H1 (cell line): ENCODE measurements around the gene HDAC9. TPM values are rescaled to one million over a fixed set of nuclear protein-coding genes. Genes with fewer than 3 reads are reported as not detected.

Experiments used
- CTCF ChIA-PET: fragments of 300-600 bp; sonication (Branson Sonifier 250); formaldehyde crosslinking; loops from one replicate; lab custom pipeline; 2021; ENCODE audit not compliant: partially characterized antibody; lab: Charles Lee
- POLR2A ChIA-PET: fragments of 300-600 bp; sonication (Branson Sonifier 250); formaldehyde crosslinking; loops from one replicate; lab custom pipeline; 2021; ENCODE audit warnings: inconsistent platforms; ENCODE audit not compliant: partially characterized antibody; lab: Charles Lee
- DNase-seq, 2 experiments: peaks; one replicate each; pipeline versions ENCODE4 v3.0.0 to v3.0.0-alpha.2; 2010 to 2022; ENCODE audit warnings: low spot score in 2 of 2, low read depth in 1 of 2, mixed read lengths in 1 of 2
- FAIRE-seq: peaks from 2 replicates; lab custom pipeline; 2011; peaks lifted over from hg19 to GRCh38; lab: Jason Lieb, UNC
- H2AFZ ChIP-seq: 2 replicates; pipeline ENCODE4 v1.8.1; 2012; ENCODE audit warnings: low read length, inconsistent platforms
- H2AK5ac ChIP-seq: 2 replicates; pipeline ENCODE4 v1.6.1; 2013; ENCODE audit warnings: low read depth, low read length
- H2BK120ac ChIP-seq: replicated peaks from 2 replicates; pipeline ENCODE3; 2013; ENCODE audit warnings: low read depth, low read length, inconsistent platforms
- H2BK12ac ChIP-seq: 2 replicates; pipeline ENCODE4 v1.6.1; 2013; ENCODE audit warnings: low read depth, low read length
- H2BK15ac ChIP-seq: 2 replicates; pipeline ENCODE4 v1.6.1; 2013; ENCODE audit warnings: low read length
- H2BK20ac ChIP-seq: 2 replicates; pipeline ENCODE4 v1.6.1; 2013; ENCODE audit warnings: low read length
- H2BK5ac ChIP-seq: 2 replicates; pipeline ENCODE4 v1.6.1; 2013; ENCODE audit warnings: low read depth, low read length
- H3K14ac ChIP-seq: 2 replicates; pipeline ENCODE4 v1.6.1; 2013; ENCODE audit warnings: inconsistent platforms; ENCODE audit not compliant: insufficient read length
- H3K18ac ChIP-seq: 2 replicates; pipeline ENCODE4 v1.6.1; 2013; ENCODE audit warnings: low read length; ENCODE audit errors: extremely low read depth
- H3K23ac ChIP-seq: 2 replicates; pipeline ENCODE4 v1.6.1; 2013; ENCODE audit warnings: inconsistent platforms; ENCODE audit not compliant: insufficient read length
- H3K23me2 ChIP-seq: 2 replicates; pipeline ENCODE4 v1.6.1; 2013; ENCODE audit warnings: low read depth, low read length
- H3K27ac ChIP-seq: 2 replicates; pipeline ENCODE4 v1.6.1; 2011; ENCODE audit warnings: low read depth, low read length, inconsistent platforms
- H3K27me3 ChIP-seq, 4 experiments: replicated peaks in 1 of 4; 1 replicate in 1 of 4; 2 replicates in 3 of 4; pipeline versions ENCODE4 v1.6.1 to v1.8.1; 2011 to 2013; ENCODE audit warnings: low read length in 3 of 4, mild to moderate bottlenecking in 3 of 4, inconsistent platforms in 2 of 4, mixed read lengths in 2 of 4, moderate library complexity in 1 of 4; ENCODE audit not compliant: control insufficient read depth in 3 of 4, insufficient read depth in 3 of 4; ENCODE audit errors: extremely low read depth in 1 of 4
- H3K36me3 ChIP-seq, 4 experiments: 2 replicates each; pipeline versions ENCODE4 v1.6.1 to v1.8.1; 2011 to 2013; ENCODE audit warnings: mild to moderate bottlenecking in 4 of 4, low read length in 3 of 4, moderate library complexity in 2 of 4, control low read depth in 1 of 4, inconsistent platforms in 1 of 4; ENCODE audit not compliant: insufficient read depth in 4 of 4, control insufficient read depth in 2 of 4
- H3K4ac ChIP-seq: replicated peaks from 2 replicates; pipeline ENCODE3; 2013; ENCODE audit warnings: low read length, low read depth, mixed read lengths, inconsistent platforms; ENCODE audit not compliant: insufficient read length
- H3K4me1 ChIP-seq, 4 experiments: replicated peaks in 1 of 4; 1 replicate in 1 of 4; 2 replicates in 3 of 4; pipeline versions ENCODE4 v1.6.1 to v1.8.1; 2011 to 2013; ENCODE audit warnings: low read length in 3 of 4, inconsistent platforms in 2 of 4, mixed read lengths in 1 of 4; ENCODE audit not compliant: insufficient read depth in 4 of 4, control insufficient read depth in 3 of 4
- H3K4me2 ChIP-seq, 2 experiments: 2 replicates each; pipeline versions ENCODE4 v1.6.1 to v1.8.1; 2011 to 2013; ENCODE audit warnings: low read depth in 2 of 2, low read length in 2 of 2, control low read depth in 1 of 2, inconsistent platforms in 1 of 2, mild to moderate bottlenecking in 1 of 2; ENCODE audit not compliant: insufficient read depth in 1 of 2
- H3K4me3 ChIP-seq, 4 experiments: fragments of 200-600, 300-600 bp in 1 of 4; sonication (generic), shearing (Covaris generic), sonication (Bioruptor Twin) in 1 of 4; 2 replicates each; pipeline versions ENCODE4 v1.5.1 to v1.8.1; 2011 to 2016; ENCODE audit warnings: low read length in 4 of 4, low read depth in 3 of 4, control low read depth in 2 of 4, inconsistent platforms in 2 of 4, mild to moderate bottlenecking in 2 of 4, mixed read lengths in 1 of 4, moderate library complexity in 1 of 4; ENCODE audit not compliant: insufficient read depth in 2 of 4; ENCODE audit errors: extremely low read depth in 1 of 4
- H3K56ac ChIP-seq: replicated peaks from 2 replicates; pipeline ENCODE3; 2013; ENCODE audit warnings: low read depth, mild to moderate bottlenecking, mixed read lengths, low read length, inconsistent platforms; ENCODE audit not compliant: insufficient read length
- H3K79me1 ChIP-seq: 2 replicates; pipeline ENCODE4 v1.6.1; 2013; ENCODE audit warnings: low read depth, low read length, control low read depth
- H3K79me2 ChIP-seq, 2 experiments: 2 replicates each; pipeline versions ENCODE4 v1.6.1 to v1.8.1; 2012 to 2013; ENCODE audit warnings: low read length in 2 of 2, mild to moderate bottlenecking in 2 of 2, inconsistent platforms in 1 of 2; ENCODE audit not compliant: insufficient read depth in 2 of 2, control insufficient read depth in 1 of 2
- H3K9ac ChIP-seq, 4 experiments: replicated peaks in 1 of 4; 1 replicate in 1 of 4; 2 replicates in 3 of 4; pipeline versions ENCODE4 v1.6.1 to v1.8.1; 2011 to 2013; ENCODE audit warnings: low read depth in 3 of 4, low read length in 3 of 4, control low read depth in 2 of 4, mild to moderate bottlenecking in 2 of 4, moderate library complexity in 2 of 4, inconsistent platforms in 1 of 4; ENCODE audit errors: extremely low read depth in 1 of 4
- H3K9me3 ChIP-seq, 2 experiments: 2 replicates each; pipeline versions ENCODE4 v1.6.1 to v1.8.1; 2012 to 2013; ENCODE audit warnings: mild to moderate bottlenecking in 2 of 2, moderate library complexity in 2 of 2, control low read depth in 1 of 2, inconsistent platforms in 1 of 2, low read depth in 1 of 2, low read length in 1 of 2, mixed read lengths in 1 of 2; ENCODE audit not compliant: insufficient read depth in 2 of 2
- H4K20me1 ChIP-seq, 2 experiments: replicated peaks in 1 of 2; 2 replicates each; pipeline versions ENCODE3 to v1.8.1; 2011 to 2013; ENCODE audit warnings: inconsistent platforms in 2 of 2, low read length in 2 of 2, mild to moderate bottlenecking in 1 of 2; ENCODE audit not compliant: insufficient read depth in 2 of 2, control insufficient read depth in 1 of 2
- H4K5ac ChIP-seq: 2 replicates; pipeline ENCODE4 v1.6.1; 2013; ENCODE audit warnings: low read length, low read depth, mixed read lengths, inconsistent platforms; ENCODE audit not compliant: insufficient read length
- H4K8ac ChIP-seq: 2 replicates; pipeline ENCODE4 v1.8.0; 2013; ENCODE audit warnings: mild to moderate bottlenecking, moderate library complexity, low read length, inconsistent platforms; ENCODE audit not compliant: insufficient read depth; ENCODE audit errors: extremely low read depth
- H4K91ac ChIP-seq: replicated peaks from 2 replicates; pipeline ENCODE3; 2013; ENCODE audit warnings: low read length, mixed read lengths, inconsistent platforms; ENCODE audit not compliant: insufficient read length
- BACH1 ChIP-seq: IDR thresholded peaks from 2 replicates; pipeline ENCODE4 v1.6.1; 2012; ENCODE audit warnings: low read length, improper control_type of control experiment
- HDAC6 ChIP-seq: IDR thresholded peaks from one replicate; pipeline ENCODE4 v1.7.1; 2012; ENCODE audit warnings: low read depth, mild to moderate bottlenecking, inconsistent platforms, low read length, moderate library complexity
- KDM5A ChIP-seq: fragments of 200-600 bp; IDR thresholded peaks from 2 replicates; pipeline ENCODE4 v1.7.1; 2012; ENCODE audit warnings: mild to moderate bottlenecking, low read length, inconsistent platforms, mixed read lengths
- RFX5 ChIP-seq: IDR thresholded peaks from 2 replicates; pipeline ENCODE4 v1.6.1; 2011; ENCODE audit warnings: low read depth, low read length, improper control_type of control experiment, borderline replicate concordance
- SP4 ChIP-seq: IDR thresholded peaks from 2 replicates; pipeline ENCODE4 v1.6.1; 2012; ENCODE audit warnings: low read length, inconsistent platforms
- SRF ChIP-seq: IDR thresholded peaks from 2 replicates; pipeline ENCODE4 v1.6.1; 2011; ENCODE audit warnings: mild to moderate bottlenecking, low read depth, low read length, moderate library complexity
- TBP ChIP-seq: IDR thresholded peaks from 2 replicates; pipeline ENCODE4 v1.6.1; 2011; ENCODE audit warnings: low read depth, low read length, improper control_type of control experiment
- WGBS, 2 experiments: shearing (Covaris generic) in 1 of 2; methylation state at CpG; one replicate each; pipeline versions ENCODE4 v1.1.6 to v1.1.7; 2013 to 2015; ENCODE audit warnings: low lambda C conversion rate in 2 of 2, mixed read lengths in 2 of 2, inconsistent platforms in 1 of 2, low coverage in 1 of 2, missing lambda C conversion rate in 1 of 2; ENCODE audit not compliant: insufficient replicate concordance in 2 of 2, insufficient coverage in 1 of 2, insufficient read length in 1 of 2; ENCODE audit errors: extremely low coverage in 1 of 2, missing lambda C conversion rate in 1 of 2; 5-methylcytosine and 5-hydroxymethylcytosine counted together
- polyA plus RNA-seq, 7 experiments: library from polyadenylated mRNA; depleted of rRNA in 3 of 7; stranded (reverse) in 5 of 7; unstranded in 2 of 7; fragments of >200 nt in 5 of 7; fragments of 200-250 nt in 2 of 7; gene quantifications; 1 replicate in 5 of 7; 2 replicates in 1 of 7; 4 replicates in 1 of 7; pipeline versions ENCODE4 v1.2.1 to v1.2.3, GENCODE V29; 2011 to 2013; ENCODE audit warnings: missing spikeins in 2 of 7, mixed read lengths in 2 of 7
- total RNA-seq: library from RNA; stranded (reverse); fragmentation: NEBNext Ultra II Directional; extraction: Animal tissue kit (Norgen Biotek cat#: 25700); gene quantifications from 2 replicates; pipeline ENCODE4 v1.2.1, GENCODE V29; 2021
- TF ChIP-seq, protein P1 (sequence below), 3 experiments: IDR thresholded peaks; 1 replicate in 2 of 3; 2 replicates in 1 of 3; pipeline versions ENCODE4 v1.5.1 to v1.6.1; 2011; ENCODE audit warnings: low read length in 3 of 3, mild to moderate bottlenecking in 3 of 3, inconsistent platforms in 2 of 3, low read depth in 1 of 3, moderate library complexity in 1 of 3; ENCODE audit not compliant: insufficient read depth in 1 of 3; ENCODE audit errors: control extremely low read depth in 1 of 3

The HDAC9 gene
- total and polyA plus RNA-seq, 2 of the 8 experiments (the other 6 are each of a cell fraction or from before 2014, with no cell fraction given) = 9.5 to 13.1 TPM

- FAIRE-seq = no peak
- H3K23me2 ChIP-seq = no peaks in the 10 kb centered on the region; the same call in 1 of the 2 replicates
- H4K5ac ChIP-seq = no peak overlapping the region
- no peak overlapping the region for H3K14ac ChIP-seq
- H2BK12ac ChIP-seq = no peak overlapping the region
- H4K20me1 ChIP-seq = no peaks in the 10 kb centered on the region
- ChIA-PET POLR2A (no interaction called here), CTCF (interaction anchor here (0.8 to 2.3 kb wide), 3 partner anchors 9 to 19 kb away, joined by 4 to 10 read pairs (median 5); no protein-coding TSS in a partner anchor)
- H3K4me3 ChIP-seq = no peak overlapping the region
- 80% methylated on average over 1 of the region's 1 CpG; no CpG with 5 or more reads in 1 of the 2 experiments for WGBS, 2 experiments
- no peaks in the 10 kb centered on the region for H3K79me1 ChIP-seq
- H2BK120ac ChIP-seq = no peak overlapping the region
- peaks cover 0 to 1% (median 0%) of the 10 kb centered on the region in 4 experiments; a peak in 1 of 7 replicates for H3K27me3 ChIP-seq
- no peak overlapping the region for H3K56ac ChIP-seq
- no peaks in the 10 kb centered on the region for H3K79me2 ChIP-seq
- no peak overlapping the region for H3K18ac ChIP-seq
- H2BK5ac ChIP-seq = no peak overlapping the region
- H3K4me2 ChIP-seq = no peak overlapping the region
- H3K4me1 ChIP-seq = no peaks in the 10 kb centered on the region; a peak in 1 of 7 replicates
- H3K9me3 ChIP-seq = no peaks in the 10 kb centered on the region
- no peak overlapping the region for H3K23ac ChIP-seq
- H2BK20ac ChIP-seq = no peak overlapping the region
- no peak overlapping the region for H2AK5ac ChIP-seq
- H3K4ac ChIP-seq = no peak overlapping the region
- H2BK15ac ChIP-seq = no peak overlapping the region
- no peak overlapping the region for H4K91ac ChIP-seq
- no peaks in the 10 kb centered on the region for H3K36me3 ChIP-seq
- H2AFZ ChIP-seq = no peak overlapping the region
- H3K9ac ChIP-seq = no peak overlapping the region
- H3K27ac ChIP-seq = no peak overlapping the region
- DNase-seq = no peak
- no peak for TF ChIP-seq HDAC6
- TF ChIP-seq TBP = no peak
- TF ChIP-seq SRF = no peak
- no peak for TF ChIP-seq KDM5A
- TF ChIP-seq SP4 = no peak
- TF ChIP-seq BACH1 = no peak
- TF ChIP-seq, protein P1, sequence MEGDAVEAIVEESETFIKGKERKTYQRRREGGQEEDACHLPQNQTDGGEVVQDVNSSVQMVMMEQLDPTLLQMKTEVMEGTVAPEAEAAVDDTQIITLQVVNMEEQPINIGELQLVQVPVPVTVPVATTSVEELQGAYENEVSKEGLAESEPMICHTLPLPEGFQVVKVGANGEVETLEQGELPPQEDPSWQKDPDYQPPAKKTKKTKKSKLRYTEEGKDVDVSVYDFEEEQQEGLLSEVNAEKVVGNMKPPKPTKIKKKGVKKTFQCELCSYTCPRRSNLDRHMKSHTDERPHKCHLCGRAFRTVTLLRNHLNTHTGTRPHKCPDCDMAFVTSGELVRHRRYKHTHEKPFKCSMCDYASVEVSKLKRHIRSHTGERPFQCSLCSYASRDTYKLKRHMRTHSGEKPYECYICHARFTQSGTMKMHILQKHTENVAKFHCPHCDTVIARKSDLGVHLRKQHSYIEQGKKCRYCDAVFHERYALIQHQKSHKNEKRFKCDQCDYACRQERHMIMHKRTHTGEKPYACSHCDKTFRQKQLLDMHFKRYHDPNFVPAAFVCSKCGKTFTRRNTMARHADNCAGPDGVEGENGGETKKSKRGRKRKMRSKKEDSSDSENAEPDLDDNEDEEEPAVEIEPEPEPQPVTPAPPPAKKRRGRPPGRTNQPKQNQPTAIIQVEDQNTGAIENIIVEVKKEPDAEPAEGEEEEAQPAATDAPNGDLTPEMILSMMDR (IDR thresholded peaks at IDR 0.05; ENCODE audit: control extremely low read depth in 1 of 3, insufficient read depth in 1 of 3, low read depth in 1 of 3, low read length in 3 of 3) = no peak
- TF ChIP-seq RFX5 = no peak
- no peak overlapping the region for H4K8ac ChIP-seq
These were observed 189.4 kb downstream of the HDAC9 start for GRCh38 chr7:18684916-18685315.
